Stimulated activated naive CD4-positive, alpha-beta T cell (primary cell): ENCODE results near the gene KLK12.

Experiments
- DNase-seq, 6 experiments: peaks; one replicate each; lab custom pipeline; 2025; lab: John Stamatoyannopoulos, UW

The KLK12 gene

GRCh38 chr19:50981587-50982146 is 53.1 kb downstream of the KLK12 start:
- DNase-seq = no peak

GRCh38 chr19:50980208-50980607 is 54.6 kb downstream of the KLK12 start:
- DNase-seq = no peak

GRCh38 chr19:50979758-50980157 is 55.0 kb downstream of the KLK12 start:
- DNase-seq = no peak
